Central memory CD8-positive, alpha-beta T cell (primary cell): Measurements from ENCODE around the gene LRMDA.

ENCODE experiments used
- ATAC-seq: fragments of 150-1000 bp; cut with Tn5 transposase; replicated peaks from 2 replicates; pipeline ENCODE4 v1.10.0; 2022; ENCODE audit warnings: mild to moderate bottlenecking, moderate FRiP score, moderate number of reproducible peaks; ENCODE audit not compliant: poor library complexity, severe bottlenecking; ENCODE audit errors: extremely low read depth
- DNase-seq, 2 donors: peaks; one replicate each; pipeline ENCODE4 v3.0.0; 2021; ENCODE audit warnings: low spot score in 2 of 2
- H3K27ac Mint-ChIP-seq: one replicate; pipeline ENCODE4 v1.8.0; 2022; ENCODE audit warnings: low read depth, mild to moderate bottlenecking, moderate library complexity, mixed read lengths
- H3K27me3 Mint-ChIP-seq: one replicate; pipeline ENCODE4 v1.8.0; 2022; ENCODE audit warnings: mixed read lengths
- H3K36me3 Mint-ChIP-seq: one replicate; pipeline ENCODE4 v1.8.0; 2022; ENCODE audit warnings: mild to moderate bottlenecking, moderate library complexity, mixed read lengths; ENCODE audit not compliant: insufficient read depth
- H3K4me1 Mint-ChIP-seq: one replicate; pipeline ENCODE4 v1.8.0; 2022; ENCODE audit warnings: mixed read lengths
- H3K4me3 Mint-ChIP-seq: one replicate; pipeline ENCODE4 v1.8.0; 2022; ENCODE audit warnings: mild to moderate bottlenecking, moderate library complexity, mixed read lengths
- H3K9me3 Mint-ChIP-seq: one replicate; pipeline ENCODE4 v1.8.0; 2022; ENCODE audit warnings: mixed read lengths

LRMDA gene

GRCh38 chr10:75655791-75656451, 224.5 kb downstream of the LRMDA start:
- Mint-ChIP-seq H3K4me3 (no peak overlapping the region), H3K27me3 (peaks cover 24% of the 10 kb centered on the region), H3K4me1 (no peaks in the 10 kb centered on the region), H3K9me3 (peaks cover 6% of the 10 kb centered on the region), H3K27ac (no peak overlapping the region), H3K36me3 (no peaks in the 10 kb centered on the region)
- ATAC-seq (no peak), DNase-seq (no peak)

GRCh38 chr10:75657351-75657750, 225.9 kb downstream of the LRMDA start:
- no peak overlapping the region for H3K27ac Mint-ChIP-seq
- peaks cover 6% of the 10 kb centered on the region for H3K9me3 Mint-ChIP-seq
- H3K27me3 Mint-ChIP-seq, result peaks cover 24% of the 10 kb centered on the region
- H3K36me3 Mint-ChIP-seq, result no peaks in the 10 kb centered on the region
- DNase-seq (no peak), ATAC-seq (no peak)
- no peaks in the 10 kb centered on the region for H3K4me1 Mint-ChIP-seq
- H3K4me3 Mint-ChIP-seq, result no peak overlapping the region

GRCh38 chr10:75658036-75658435, 226.6 kb downstream of the LRMDA start:
- Mint-ChIP-seq H3K9me3 (peaks cover 6% of the 10 kb centered on the region), H3K27ac (no peak overlapping the region), H3K36me3 (no peaks in the 10 kb centered on the region), H3K27me3 (peaks cover 24% of the 10 kb centered on the region), H3K4me3 (no peak overlapping the region), H3K4me1 (no peaks in the 10 kb centered on the region)
- DNase-seq (no peak), ATAC-seq (no peak)

- no peak for ATAC-seq
- Mint-ChIP-seq H3K9me3 (peaks cover 6% of the 10 kb centered on the region), H3K36me3 (no peaks in the 10 kb centered on the region), H3K4me3 (no peak overlapping the region), H3K4me1 (no peaks in the 10 kb centered on the region), H3K27ac (no peak overlapping the region), H3K27me3 (peaks cover 24% of the 10 kb centered on the region)
- DNase-seq, result no peak
Measured at GRCh38 chr10:75658496-75658895, 227.1 kb downstream of the LRMDA start.

GRCh38 chr10:75658915-75659314, 227.5 kb downstream of the LRMDA start:
- H3K27me3 Mint-ChIP-seq, result peaks cover 23% of the 10 kb centered on the region
- no peak for ATAC-seq
- H3K9me3 Mint-ChIP-seq, result peaks cover 6% of the 10 kb centered on the region
- no peak overlapping the region for H3K4me3 Mint-ChIP-seq
- no peak overlapping the region for H3K27ac Mint-ChIP-seq
- DNase-seq, result no peak
- H3K4me1 Mint-ChIP-seq, result no peaks in the 10 kb centered on the region
- H3K36me3 Mint-ChIP-seq, result no peaks in the 10 kb centered on the region

- Mint-ChIP-seq H3K36me3 (no peaks in the 10 kb centered on the region), H3K4me1 (no peaks in the 10 kb centered on the region), H3K4me3 (no peak overlapping the region), H3K27me3 (peaks cover 15% of the 10 kb centered on the region), H3K9me3 (peaks cover 6% of the 10 kb centered on the region), H3K27ac (no peak overlapping the region)
- DNase-seq, result no peak
- ATAC-seq, result no peak
Measured at GRCh38 chr10:75660823-75661222, 229.4 kb downstream of the LRMDA start.

- no peaks in the 10 kb centered on the region for H3K36me3 Mint-ChIP-seq
- H3K4me1 Mint-ChIP-seq, result no peaks in the 10 kb centered on the region
- no peak overlapping the region for H3K4me3 Mint-ChIP-seq
- peaks cover 3% of the 10 kb centered on the region for H3K27me3 Mint-ChIP-seq
- H3K9me3 Mint-ChIP-seq, result no peaks in the 10 kb centered on the region
- H3K27ac Mint-ChIP-seq, result no peak overlapping the region
- no peak for ATAC-seq
- DNase-seq, result no peak
Measured at GRCh38 chr10:75662715-75663114, 231.3 kb downstream of the LRMDA start.

GRCh38 chr10:75663947-75664664, 232.7 kb downstream of the LRMDA start:
- Mint-ChIP-seq H3K36me3 (no peaks in the 10 kb centered on the region), H3K9me3 (no peaks in the 10 kb centered on the region), H3K27ac (no peak overlapping the region), H3K4me1 (no peaks in the 10 kb centered on the region), H3K4me3 (no peak overlapping the region), H3K27me3 (no peaks in the 10 kb centered on the region)
- no peak for DNase-seq
- ATAC-seq, result no peak

- DNase-seq (no peak), ATAC-seq (no peak)
- Mint-ChIP-seq H3K9me3 (no peaks in the 10 kb centered on the region), H3K4me1 (no peaks in the 10 kb centered on the region), H3K36me3 (no peaks in the 10 kb centered on the region), H3K4me3 (no peak overlapping the region), H3K27ac (no peak overlapping the region), H3K27me3 (no peaks in the 10 kb centered on the region)
Measured at GRCh38 chr10:75664968-75665367, 233.5 kb downstream of the LRMDA start.

- Mint-ChIP-seq H3K27ac (no peak overlapping the region), H3K9me3 (no peaks in the 10 kb centered on the region), H3K27me3 (no peaks in the 10 kb centered on the region), H3K4me3 (no peak overlapping the region), H3K36me3 (no peaks in the 10 kb centered on the region), H3K4me1 (no peaks in the 10 kb centered on the region)
- ATAC-seq (no peak), DNase-seq (no peak)
Measured at GRCh38 chr10:75665707-75666106, 234.3 kb downstream of the LRMDA start.

- H3K36me3 Mint-ChIP-seq, result no peaks in the 10 kb centered on the region
- peaks cover 14% of the 10 kb centered on the region for H3K27me3 Mint-ChIP-seq
- H3K9me3 Mint-ChIP-seq, result no peaks in the 10 kb centered on the region
- H3K4me1 Mint-ChIP-seq, result no peaks in the 10 kb centered on the region
- H3K4me3 Mint-ChIP-seq, result no peak overlapping the region
- ATAC-seq (no peak), DNase-seq (no peak)
- no peak overlapping the region for H3K27ac Mint-ChIP-seq
Measured at GRCh38 chr10:75672111-75672671, 240.8 kb downstream of the LRMDA start.

GRCh38 chr10:75672842-75673241, 241.4 kb downstream of the LRMDA start:
- H3K27me3 Mint-ChIP-seq, result peaks cover 14% of the 10 kb centered on the region
- no peak for ATAC-seq
- H3K27ac Mint-ChIP-seq, result no peak overlapping the region
- H3K4me3 Mint-ChIP-seq, result no peak overlapping the region
- no peaks in the 10 kb centered on the region for H3K9me3 Mint-ChIP-seq
- H3K4me1 Mint-ChIP-seq, result no peaks in the 10 kb centered on the region
- no peaks in the 10 kb centered on the region for H3K36me3 Mint-ChIP-seq
- no peak for DNase-seq

- Mint-ChIP-seq H3K27ac (no peak overlapping the region), H3K4me1 (no peaks in the 10 kb centered on the region)
- DNase-seq, result no peak
Measured at GRCh38 chr10:75677541-75677940, 246.1 kb downstream of the LRMDA start.

More at GRCh38 chr10:75677541-75677940, 246.1 kb downstream of the LRMDA start:
- ATAC-seq, result no peak
- Mint-ChIP-seq H3K36me3 (no peaks in the 10 kb centered on the region), H3K27me3 (peaks cover 40% of the 10 kb centered on the region), H3K4me3 (no peak overlapping the region), H3K9me3 (no peaks in the 10 kb centered on the region)
